KOPT-K1 (cell line): ENCODE results near the gene METAP1.
A peak's percentile ranks its signal among the peaks of the same experiment; 100 is the strongest.
"Not testable (repeated sequence)": the region's sequence is repeated elsewhere in the genome, so short reads cannot be mapped to it uniquely, and the experiment has no call there.

Source experiments
- H3K27ac ChIP-seq: fragments of 200-600 bp; sonication (generic); 2 replicates; pipeline ENCODE4 v1.5.1; 2016; ENCODE audit warnings: antibody characterized with exemption, mild to moderate bottlenecking, low read depth, low read length; ENCODE audit not compliant: poor library complexity, severe bottlenecking
- H3K36me3 ChIP-seq: fragments of 200-600 bp; sonication (generic); 2 replicates; pipeline ENCODE4 v1.5.1; 2017; ENCODE audit warnings: antibody characterized with exemption, mild to moderate bottlenecking, low read length, moderate library complexity; ENCODE audit not compliant: insufficient read depth
- H3K9me3 ChIP-seq: fragments of 200-600 bp; sonication (generic); 2 replicates; pipeline ENCODE4 v1.5.1; 2017; ENCODE audit warnings: antibody characterized with exemption, low read length, mild to moderate bottlenecking; ENCODE audit not compliant: insufficient read depth, poor library complexity, severe bottlenecking

Gene METAP1

GRCh38 chr4:99023800-99024251 is 28.3 kb downstream of the METAP1 start:
- H3K36me3 ChIP-seq, result peaks cover 19% of the 10 kb centered on the region; the same call in 1 of the 2 replicates
- H3K27ac ChIP-seq, result not testable (repeated sequence)
- H3K9me3 ChIP-seq, result peaks cover 29% of the 10 kb centered on the region

GRCh38 chr4:99024481-99025275 is 29.2 kb downstream of the METAP1 start:
- Histone ChIP-seq H3K27ac (no peak overlapping the region), H3K36me3 (peaks cover 14% of the 10 kb centered on the region; the same call in 1 of the 2 replicates)

DNA sequence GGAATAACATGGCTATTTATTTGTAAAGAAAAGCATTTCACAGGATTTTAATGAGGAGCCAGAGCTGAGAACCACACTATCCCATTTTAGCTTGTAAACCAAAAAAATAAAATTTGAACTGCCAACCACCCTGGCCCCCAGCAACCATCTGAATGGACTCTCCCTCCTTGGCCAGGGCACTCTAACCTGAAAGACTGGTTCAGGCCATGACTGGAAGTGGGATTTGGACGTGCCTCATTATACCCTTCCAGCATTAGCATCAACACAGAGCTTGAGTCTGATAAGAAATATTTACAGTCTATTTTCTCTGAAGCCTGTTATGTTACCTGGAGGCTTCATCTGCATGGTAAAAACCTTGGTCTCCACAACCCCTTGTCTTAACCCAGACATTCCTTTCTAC is 30.0 kb downstream of the METAP1 start:
- Histone ChIP-seq H3K27ac (no peak overlapping the region), H3K9me3 (peaks cover 12% of the 10 kb centered on the region), H3K36me3 (peaks cover 16% of the 10 kb centered on the region; the same call in 1 of the 2 replicates)

More at GRCh38 chr4:99024481-99025275, 29.2 kb downstream of the METAP1 start:
- peaks cover 20% of the 10 kb centered on the region for H3K9me3 ChIP-seq

GRCh38 chr4:99027304-99027703 is 31.8 kb downstream of the METAP1 start:
- no peaks in the 10 kb centered on the region for H3K9me3 ChIP-seq
- peaks cover 22% of the 10 kb centered on the region for H3K36me3 ChIP-seq
- H3K27ac ChIP-seq, result no peak overlapping the region

DNA sequence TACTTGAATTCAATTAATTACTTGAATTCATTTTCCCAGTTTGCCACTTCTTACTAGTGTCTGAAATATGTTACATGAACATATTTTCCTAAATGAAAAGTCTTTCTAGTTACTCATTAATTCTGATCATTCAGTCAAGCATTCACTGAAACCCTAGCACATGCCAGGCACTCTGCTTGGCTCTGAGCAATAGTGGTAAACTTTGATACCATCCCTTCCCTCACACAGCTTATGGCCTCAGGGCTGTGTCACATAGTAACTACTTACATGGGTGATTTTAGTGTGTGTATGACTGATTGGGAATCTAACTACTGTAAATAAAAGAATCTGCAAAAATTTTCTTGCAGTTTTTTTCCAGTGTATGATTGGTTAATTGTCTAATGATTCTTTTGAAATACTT is 32.7 kb downstream of the METAP1 start:
- H3K36me3 ChIP-seq, result peaks cover 26% of the 10 kb centered on the region
- no peak overlapping the region for H3K27ac ChIP-seq
- no peaks in the 10 kb centered on the region for H3K9me3 ChIP-seq

DNA sequence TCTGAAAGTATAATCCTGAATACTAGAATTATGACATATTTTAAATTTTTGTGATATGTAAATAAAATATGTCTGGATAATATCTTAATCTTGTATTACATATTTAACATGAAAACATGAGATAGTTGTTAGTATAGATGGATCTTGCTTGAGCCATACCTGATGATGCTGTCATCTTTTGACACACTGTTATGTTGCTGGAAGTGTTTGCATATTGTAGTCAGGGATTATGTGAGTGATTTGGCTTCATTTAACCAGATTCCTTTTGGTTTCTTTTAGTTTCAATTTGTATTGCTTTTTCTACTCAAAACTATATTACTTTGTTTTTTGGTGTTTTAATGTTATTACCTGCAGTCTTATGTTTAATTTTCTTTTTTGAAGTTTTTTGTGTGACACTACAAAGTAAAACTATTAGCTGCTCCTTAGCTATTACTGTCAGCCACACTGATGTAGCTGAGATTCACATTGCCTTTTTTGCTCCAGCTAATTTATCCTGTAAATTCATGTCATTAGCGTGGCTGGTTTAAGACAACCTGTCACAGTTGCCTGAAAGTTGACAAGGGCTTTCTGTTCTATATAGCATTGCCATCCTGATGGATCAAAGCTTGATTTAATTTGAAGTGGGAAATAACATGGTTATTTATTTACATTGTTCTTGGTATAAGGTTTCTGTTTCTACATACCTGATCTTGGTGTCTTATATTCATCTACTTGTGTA is 33.7 kb downstream of the METAP1 start:
- Histone ChIP-seq H3K9me3 (peaks cover 2% of the 10 kb centered on the region), H3K36me3 (peaks cover 33% of the 10 kb centered on the region), H3K27ac (no peak overlapping the region)

DNA sequence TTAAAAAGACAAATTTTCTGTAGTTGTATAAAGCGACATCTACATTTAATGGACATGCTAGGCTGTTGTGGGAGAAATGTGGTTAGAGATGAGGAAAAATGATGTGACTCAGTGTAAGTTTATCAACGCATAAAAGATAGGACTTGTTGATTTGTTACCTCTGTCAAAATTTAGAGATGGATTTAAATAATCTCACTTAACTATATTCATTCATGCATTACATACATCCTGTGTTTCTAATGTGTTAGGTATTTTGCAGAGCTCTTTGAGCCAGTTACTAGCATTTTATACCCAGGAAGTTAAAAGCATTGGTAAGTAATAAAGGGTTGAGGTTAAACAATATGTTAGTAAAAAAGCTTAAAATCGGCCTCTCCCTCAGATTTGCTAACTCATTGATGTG is 34.3 kb downstream of the METAP1 start:
- Histone ChIP-seq H3K27ac (no peak overlapping the region), H3K9me3 (peaks cover 3% of the 10 kb centered on the region), H3K36me3 (peaks cover 37% of the 10 kb centered on the region)

GRCh38 chr4:99033956-99034355 is 38.4 kb downstream of the METAP1 start:
- H3K36me3 ChIP-seq, result peaks cover 66% of the 10 kb centered on the region
- no peak overlapping the region for H3K27ac ChIP-seq
- H3K9me3 ChIP-seq, result peaks cover 39% of the 10 kb centered on the region

DNA sequence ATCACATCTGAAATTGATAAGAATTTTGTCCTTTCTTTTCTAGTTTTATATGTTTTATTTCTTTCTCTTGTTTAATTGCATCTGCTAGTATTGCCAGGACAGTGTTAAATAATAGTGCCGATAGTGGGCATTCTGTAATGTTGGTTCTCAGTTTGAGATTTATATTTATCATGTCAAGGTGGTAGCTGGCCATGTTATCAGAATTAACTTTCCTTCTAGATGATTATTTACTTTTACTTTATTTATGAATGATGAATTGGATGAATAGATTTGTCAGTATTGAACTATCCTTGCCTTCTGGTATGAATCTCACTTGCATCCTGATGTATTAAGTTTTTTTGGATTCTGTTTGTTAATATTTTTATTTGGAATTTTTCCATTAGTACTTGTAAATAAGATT is 42.7 kb downstream of the METAP1 start:
- peaks cover 45% of the 10 kb centered on the region for H3K9me3 ChIP-seq
- H3K27ac ChIP-seq, result no peak overlapping the region
- H3K36me3 ChIP-seq, result peaks cover 75% of the 10 kb centered on the region

DNA sequence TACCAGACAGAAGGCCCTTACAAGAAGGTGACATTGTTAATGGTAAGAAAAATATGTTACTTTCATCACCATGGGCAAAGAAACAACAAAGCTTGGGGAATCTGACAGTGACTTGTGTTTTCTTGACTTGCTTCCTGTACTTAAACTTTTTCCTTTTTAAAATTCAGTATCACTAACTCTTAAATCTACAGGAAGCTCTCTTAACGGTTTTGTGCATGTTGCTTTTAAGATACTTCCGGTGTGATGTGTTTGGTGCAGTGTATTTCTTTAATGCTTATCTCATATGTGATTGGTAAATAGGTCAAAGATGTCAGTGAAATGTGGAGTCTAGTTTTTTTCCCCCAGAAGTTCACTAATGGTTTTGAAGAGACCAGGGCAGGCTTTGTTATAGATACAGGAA is 47.8 kb downstream of the METAP1 start:
- H3K36me3 ChIP-seq, result peaks cover 86% of the 10 kb centered on the region
- H3K27ac ChIP-seq, result peak overlapping the region; percentile 75
- peaks cover 12% of the 10 kb centered on the region for H3K9me3 ChIP-seq

- Histone ChIP-seq H3K36me3 (peaks cover 92% of the 10 kb centered on the region), H3K9me3 (no peaks in the 10 kb centered on the region), H3K27ac (no peak overlapping the region)
These were observed 52.2 kb downstream of the METAP1 start for GRCh38 chr4:99047710-99048109.

GRCh38 chr4:99052902-99053301 is 57.4 kb downstream of the METAP1 start:
- H3K9me3 ChIP-seq, result no peaks in the 10 kb centered on the region
- peaks cover 93% of the 10 kb centered on the region for H3K36me3 ChIP-seq
- H3K27ac ChIP-seq, result no peak overlapping the region

- Histone ChIP-seq H3K9me3 (no peaks in the 10 kb centered on the region), H3K36me3 (peaks cover 93% of the 10 kb centered on the region), H3K27ac (no peak overlapping the region)
These were observed 59.0 kb downstream of the METAP1 start for GRCh38 chr4:99054428-99054994.

- Histone ChIP-seq H3K36me3 (peaks cover 92% of the 10 kb centered on the region), H3K9me3 (no peaks in the 10 kb centered on the region), H3K27ac (no peak overlapping the region)
These were observed 62.7 kb downstream of the METAP1 start for GRCh38 chr4:99058228-99058627.

- Histone ChIP-seq H3K9me3 (no peaks in the 10 kb centered on the region), H3K27ac (no peak overlapping the region), H3K36me3 (peaks cover 87% of the 10 kb centered on the region)
These were observed 64.0 kb downstream of the METAP1 start for GRCh38 chr4:99059550-99059949.
